Measurements from ENCODE around the gene TRIM17. TPM values are rescaled to one million over a fixed set of nuclear protein-coding genes. Genes with fewer than 3 reads are reported as not detected.

TRIM17 gene
- total RNA-seq, 1 donor: not detected

- DNase-seq (ENCODE audit: low read depth): no peak
- H3K4me3 ChIP-seq (ENCODE audit: low read depth, low read length): no peak overlapping the region
- TF ChIP-seq CTCF (IDR thresholded peaks at IDR 0.05; ENCODE audit: insufficient read depth, low read length): no peak
These were observed 4.9 kb downstream of the TRIM17 start for GRCh38 chr1:228411548-228412430.

GRCh38 chr1:228411121-228411520, 5.5 kb downstream of the TRIM17 start:
- H3K4me3 ChIP-seq (ENCODE audit: low read depth, low read length): no peak overlapping the region
- DNase-seq (ENCODE audit: low read depth): no peak
- TF ChIP-seq CTCF (IDR thresholded peaks at IDR 0.05; ENCODE audit: insufficient read depth, low read length): no peak

- H3K4me3 ChIP-seq (ENCODE audit: low read depth, low read length): no peak overlapping the region
- TF ChIP-seq CTCF (IDR thresholded peaks at IDR 0.05; ENCODE audit: insufficient read depth, low read length): no peak
- no peak for DNase-seq (ENCODE audit: low read depth)
These were observed 6.0 kb downstream of the TRIM17 start for GRCh38 chr1:228410671-228411070.

- H3K4me3 ChIP-seq (ENCODE audit: low read depth, low read length): no peak overlapping the region
- peak; percentile 63 for DNase-seq (ENCODE audit: low read depth)
- TF ChIP-seq CTCF (IDR thresholded peaks at IDR 0.05; ENCODE audit: insufficient read depth, low read length): no peak
These were observed 6.6 kb downstream of the TRIM17 start for GRCh38 chr1:228410015-228410414.

- TF ChIP-seq CTCF (IDR thresholded peaks at IDR 0.05; ENCODE audit: insufficient read depth, low read length): no peak
- no peak for DNase-seq (ENCODE audit: low read depth)
- H3K4me3 ChIP-seq (ENCODE audit: low read depth, low read length): no peak overlapping the region
These were observed 7.5 kb downstream of the TRIM17 start for GRCh38 chr1:228408869-228409805.

GRCh38 chr1:228408041-228408868, 8.4 kb downstream of the TRIM17 start:
- DNase-seq (ENCODE audit: low read depth): no peak
- H3K4me3 ChIP-seq (ENCODE audit: low read depth, low read length): peak overlapping the region; percentile 89
- TF ChIP-seq CTCF (IDR thresholded peaks at IDR 0.05; ENCODE audit: insufficient read depth, low read length): no peak

Measured in fibroblast of the aortic adventitia (primary cell).